HG02588 (cell line): ENCODE results near the gene ASB4.
A peak's percentile ranks its signal among the peaks of the same experiment; 100 is the strongest.
"Not testable (repeated sequence)": the region's sequence is repeated elsewhere in the genome, so short reads cannot be mapped to it uniquely, and the experiment has no call there.

Experiments used
- ATAC-seq: cut with Tn5 transposase; IDR thresholded peaks from one replicate; pipeline ENCODE4 v1.9.1; 2021; ENCODE audit warnings: mild to moderate bottlenecking, moderate library complexity; ENCODE audit not compliant: unreplicated experiment

ASB4 gene, protein sequence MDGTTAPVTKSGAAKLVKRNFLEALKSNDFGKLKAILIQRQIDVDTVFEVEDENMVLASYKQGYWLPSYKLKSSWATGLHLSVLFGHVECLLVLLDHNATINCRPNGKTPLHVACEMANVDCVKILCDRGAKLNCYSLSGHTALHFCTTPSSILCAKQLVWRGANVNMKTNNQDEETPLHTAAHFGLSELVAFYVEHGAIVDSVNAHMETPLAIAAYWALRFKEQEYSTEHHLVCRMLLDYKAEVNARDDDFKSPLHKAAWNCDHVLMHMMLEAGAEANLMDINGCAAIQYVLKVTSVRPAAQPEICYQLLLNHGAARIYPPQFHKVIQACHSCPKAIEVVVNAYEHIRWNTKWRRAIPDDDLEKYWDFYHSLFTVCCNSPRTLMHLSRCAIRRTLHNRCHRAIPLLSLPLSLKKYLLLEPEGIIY

DNA sequence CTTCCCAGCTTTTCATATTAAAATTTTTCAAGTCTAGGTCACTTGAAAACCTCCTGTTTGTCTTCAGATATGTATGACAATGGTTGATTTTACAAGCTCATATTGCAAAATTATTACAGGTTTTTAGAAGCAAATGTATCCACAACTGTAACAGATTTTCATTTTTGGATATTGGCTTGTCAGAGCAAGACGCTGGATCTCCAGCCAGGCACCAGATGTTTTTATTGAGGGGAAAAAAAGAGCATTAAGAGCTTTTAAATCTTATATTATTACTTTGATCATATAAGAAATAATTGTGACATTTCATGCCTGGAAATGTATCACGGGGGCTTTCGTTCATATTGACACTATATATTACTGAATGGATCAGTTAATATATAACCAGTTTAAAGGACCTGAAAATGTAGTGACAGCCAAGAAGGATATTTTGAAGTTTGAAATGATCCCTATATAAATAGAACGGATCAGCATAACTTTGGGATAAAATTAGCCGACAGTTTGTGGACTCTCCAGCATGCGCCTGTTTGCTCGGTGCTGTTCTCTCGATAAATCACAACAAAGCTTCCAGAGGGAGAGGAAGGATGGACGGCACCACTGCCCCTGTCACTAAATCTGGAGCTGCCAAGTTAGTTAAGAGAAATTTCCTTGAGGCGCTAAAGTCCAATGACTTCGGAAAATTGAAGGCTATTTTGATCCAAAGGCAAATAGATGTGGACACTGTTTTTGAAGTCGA, at the start of gene ASB4:
TSS of gene ASB4 (plus strand) at position 553 of the 733 bp plus-strand sequence. CDS start at position 582, 29 bp downstream.
- no peak for ATAC-seq

DNA sequence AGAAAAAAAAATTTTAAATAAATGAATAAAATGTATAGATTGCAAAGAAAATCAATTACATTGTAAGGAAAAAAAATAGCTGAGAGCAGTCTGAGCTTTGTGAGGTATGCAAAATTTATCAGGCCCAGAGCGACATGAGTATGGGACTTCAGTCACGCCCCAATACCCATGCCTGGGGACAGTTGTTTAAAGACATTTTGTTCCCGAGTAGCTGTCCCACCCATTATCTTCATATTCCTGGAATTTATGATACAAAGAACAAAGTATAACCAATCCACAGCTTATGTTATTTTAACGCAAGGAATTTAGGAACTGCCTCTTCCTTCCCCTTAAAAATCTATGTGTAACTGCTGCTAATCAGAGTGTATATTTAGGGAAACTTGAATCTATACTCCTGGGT, 49.3 kb upstream of the ASB4 start:
- no peak for ATAC-seq

DNA sequence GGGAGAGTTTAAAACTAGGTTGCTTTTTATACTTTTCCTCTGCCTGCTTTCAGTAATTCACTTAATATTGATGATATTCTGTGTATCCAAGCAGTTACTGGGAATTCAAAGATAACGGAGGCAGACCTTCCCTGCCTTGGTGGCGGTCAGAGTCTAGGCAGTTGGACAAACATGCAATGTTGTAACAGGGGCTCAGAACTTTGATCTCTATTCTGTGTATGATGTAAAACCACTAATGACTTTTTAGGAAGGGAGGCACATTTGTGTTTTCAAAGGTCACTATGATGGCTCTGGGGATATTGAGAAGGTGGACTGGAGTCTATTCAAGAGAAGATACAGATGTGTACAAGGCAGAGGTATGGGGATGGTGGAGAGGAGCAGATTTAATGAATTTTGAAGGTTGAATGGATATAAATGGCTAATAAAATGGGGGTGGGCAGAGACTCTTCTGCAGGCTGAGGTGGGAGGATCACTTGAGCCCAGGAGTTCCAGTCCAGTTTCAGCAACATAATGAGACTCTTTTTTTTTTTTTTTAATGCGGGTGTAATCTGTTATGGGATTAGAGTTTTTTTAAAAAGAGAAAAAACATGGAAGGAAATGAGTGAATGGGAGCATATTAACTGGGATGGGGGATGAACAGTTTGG, 45.2 kb upstream of the ASB4 start:
- ATAC-seq = no peak

DNA sequence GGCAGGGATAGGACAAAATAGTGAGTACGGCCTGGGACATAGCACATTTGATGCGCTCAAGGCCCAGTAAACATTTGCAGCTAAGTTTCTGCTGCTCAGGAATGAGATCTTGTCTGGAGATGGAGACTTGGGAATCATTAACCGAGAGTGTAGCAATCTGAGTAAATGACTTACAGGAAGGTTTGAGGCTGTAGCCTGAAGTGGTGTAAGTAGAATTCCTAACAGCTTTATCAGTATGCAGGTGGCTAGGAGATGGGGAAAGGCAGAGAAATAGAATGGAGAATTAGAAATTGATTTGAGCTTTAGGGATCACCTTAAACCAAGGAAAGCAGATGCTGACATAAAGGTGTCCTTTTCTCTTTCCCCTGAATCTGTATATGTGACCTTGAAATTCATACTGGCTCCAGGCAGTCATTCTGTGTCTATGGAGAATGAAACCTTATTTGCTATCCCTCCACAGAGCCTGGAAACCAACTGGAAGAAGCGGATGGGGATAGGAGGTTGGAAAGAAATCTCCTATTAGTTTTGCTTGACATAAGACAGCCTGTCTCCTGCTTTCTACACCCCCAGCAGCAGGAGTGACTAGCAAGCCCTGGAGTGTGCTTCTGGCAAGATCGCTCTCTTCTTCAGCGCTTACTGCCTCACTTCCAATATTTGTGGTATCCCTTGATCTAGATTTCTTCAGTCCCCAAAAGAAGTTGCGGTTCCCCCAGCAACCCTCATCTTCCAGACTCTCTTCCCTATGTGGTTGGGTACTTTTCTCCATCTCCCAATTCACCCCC, 44.5 kb upstream of the ASB4 start:
- no peak for ATAC-seq

DNA sequence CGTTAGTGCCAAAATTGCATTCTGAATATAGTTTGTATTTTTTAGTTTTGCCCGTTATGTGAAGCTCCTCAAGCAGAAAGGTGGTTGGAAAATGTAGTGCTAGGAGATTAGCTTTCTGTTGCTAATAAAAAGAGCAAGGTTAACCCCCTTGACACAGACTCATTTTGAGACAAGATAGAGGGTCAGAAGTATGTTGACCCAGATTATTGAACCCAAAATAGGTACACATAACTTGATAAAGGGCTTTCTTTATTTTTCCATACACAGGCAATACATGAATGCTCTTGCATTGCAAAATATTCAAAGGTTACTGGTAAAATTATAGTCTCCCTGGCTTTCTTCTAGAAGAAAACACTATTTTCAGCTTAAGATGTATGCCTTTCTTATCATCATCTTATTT, 40.9 kb upstream of the ASB4 start:
- no peak for ATAC-seq

DNA sequence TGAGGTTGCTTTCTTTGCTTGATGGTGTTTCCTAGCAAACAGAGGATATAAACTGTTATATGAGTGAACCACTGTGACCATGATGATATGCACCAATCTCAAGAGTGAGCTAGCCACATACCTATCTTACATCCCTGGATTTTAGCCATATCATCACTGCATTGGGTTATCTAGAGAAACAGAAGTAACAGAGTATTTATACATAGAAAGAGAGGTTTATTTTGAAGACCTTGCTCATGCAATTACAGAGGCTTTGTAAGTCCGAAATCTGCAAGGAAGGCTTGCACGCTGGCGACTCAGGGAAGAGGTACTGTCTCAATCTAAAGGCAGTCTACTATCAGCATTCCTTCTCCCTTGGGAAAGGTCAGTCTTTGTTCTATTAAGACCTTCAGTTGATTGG, 39.1 kb upstream of the ASB4 start:
- ATAC-seq = no peak

DNA sequence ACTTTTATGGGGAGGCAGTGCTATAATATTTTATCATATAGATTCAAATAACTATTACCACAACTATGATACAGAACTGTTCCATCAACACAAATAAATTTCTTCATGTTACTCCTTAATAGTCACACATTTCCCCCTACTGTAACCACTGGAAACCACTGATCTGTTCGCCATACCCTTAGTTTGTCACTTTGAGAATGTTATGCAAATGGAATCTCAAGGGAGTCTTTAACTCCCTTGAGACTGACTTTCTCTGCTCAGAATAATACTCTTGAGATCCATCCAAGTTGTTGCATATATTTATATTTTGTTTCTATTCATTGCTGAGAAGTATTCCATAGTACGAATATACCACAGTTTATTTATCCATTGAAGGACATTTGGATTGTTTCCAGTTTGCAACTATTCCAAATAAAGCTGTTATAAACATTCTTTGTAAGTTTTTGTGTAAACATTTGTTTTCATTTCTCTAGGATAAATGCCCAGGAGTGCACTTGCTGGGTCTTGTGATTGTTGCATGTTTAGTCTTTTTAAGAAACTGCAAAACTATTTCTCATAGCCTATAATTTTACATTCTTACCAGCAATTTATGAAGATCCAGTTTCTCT, 31.2 kb upstream of the ASB4 start:
- ATAC-seq = no peak

DNA sequence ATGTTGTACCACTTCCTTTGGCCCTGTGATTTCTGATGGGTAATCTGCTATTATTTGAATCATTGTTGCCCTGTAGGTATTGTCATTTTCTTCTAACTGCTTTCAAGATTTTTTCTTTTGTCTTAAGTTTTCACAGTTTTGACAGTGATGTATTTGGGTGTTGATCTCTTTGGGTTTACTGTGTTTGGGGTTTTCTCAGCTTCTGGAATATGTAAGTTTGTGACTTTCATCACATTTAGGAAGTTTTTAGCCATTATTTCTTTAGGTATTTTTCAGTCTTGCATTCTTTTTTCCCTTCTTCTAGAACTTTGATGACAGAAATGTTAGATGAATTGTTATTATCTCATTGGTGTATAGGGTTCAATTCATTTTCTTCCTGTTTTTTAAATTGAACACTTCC, 27.8 kb upstream of the ASB4 start:
- no peak for ATAC-seq

DNA sequence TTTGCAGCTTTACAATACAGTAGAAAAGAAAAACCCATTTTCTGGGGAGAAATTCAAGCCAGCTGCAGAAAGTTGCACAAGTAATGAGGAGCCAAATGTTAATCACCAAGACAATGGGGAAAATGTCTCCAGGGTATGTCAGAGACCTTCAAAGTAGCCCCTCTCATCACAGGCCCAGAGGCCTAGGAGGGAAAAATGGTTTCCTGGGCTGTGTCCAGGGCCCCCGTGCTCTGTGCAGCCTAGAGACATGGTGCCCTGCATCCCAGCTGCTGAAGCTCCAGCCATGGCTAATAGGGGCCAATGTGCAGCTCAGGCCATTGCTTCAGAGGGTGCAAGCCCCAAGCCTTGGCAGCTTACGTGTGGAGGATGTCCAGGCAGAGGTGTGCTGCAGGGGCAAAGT, 25.1 kb upstream of the ASB4 start:
- ATAC-seq = not testable (repeated sequence)

DNA sequence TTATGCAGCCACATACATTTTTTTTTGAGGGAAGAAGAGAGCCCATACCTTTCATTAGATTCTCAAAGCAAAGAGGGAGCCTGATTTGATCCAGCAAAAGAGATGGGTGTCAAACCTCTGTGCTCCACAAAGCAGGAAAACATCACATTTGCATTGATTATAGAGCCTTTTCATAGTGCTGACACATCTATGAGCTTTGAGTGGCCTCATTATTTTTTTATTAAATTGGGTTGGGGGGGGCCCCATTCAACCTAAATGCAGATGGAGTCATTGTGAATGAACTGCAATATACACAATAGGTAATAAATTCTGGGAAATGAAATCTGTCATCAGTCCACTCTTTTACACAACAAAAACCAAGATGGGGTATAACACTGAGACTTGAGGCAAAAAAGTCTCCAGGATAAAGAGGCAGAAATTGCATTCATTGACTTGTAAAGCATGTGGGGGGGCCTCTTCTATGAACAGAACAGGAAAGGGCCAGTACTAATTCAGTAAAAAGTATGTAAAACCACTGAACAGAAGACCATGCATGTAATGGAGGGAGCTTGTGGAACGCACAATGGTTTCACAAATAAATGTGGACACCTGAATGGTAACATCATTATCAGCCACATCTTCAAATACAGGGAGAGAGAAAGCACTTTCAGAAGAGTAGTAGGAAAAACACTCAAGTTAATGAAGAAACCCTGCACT, 17.7 kb upstream of the ASB4 start:
- ATAC-seq = no peak

DNA sequence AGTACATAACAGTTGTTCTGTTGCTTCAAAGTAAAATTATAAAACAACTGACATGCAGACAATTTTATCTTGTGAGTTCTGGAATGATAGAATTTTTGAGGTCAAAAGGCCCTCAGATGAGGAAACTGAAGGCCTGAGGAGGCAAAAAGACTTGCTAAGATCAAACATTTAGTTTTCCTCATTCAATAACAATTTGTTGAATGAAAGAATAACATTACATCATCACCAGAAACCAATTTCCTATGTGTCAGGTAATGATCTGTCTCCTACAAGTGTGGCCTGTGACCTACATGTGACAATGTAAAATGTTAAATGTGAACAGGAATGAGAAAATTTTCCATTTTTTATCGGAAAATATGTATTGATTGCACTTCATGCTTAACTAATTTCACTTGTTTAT, 16.6 kb upstream of the ASB4 start:
- ATAC-seq = no peak

DNA sequence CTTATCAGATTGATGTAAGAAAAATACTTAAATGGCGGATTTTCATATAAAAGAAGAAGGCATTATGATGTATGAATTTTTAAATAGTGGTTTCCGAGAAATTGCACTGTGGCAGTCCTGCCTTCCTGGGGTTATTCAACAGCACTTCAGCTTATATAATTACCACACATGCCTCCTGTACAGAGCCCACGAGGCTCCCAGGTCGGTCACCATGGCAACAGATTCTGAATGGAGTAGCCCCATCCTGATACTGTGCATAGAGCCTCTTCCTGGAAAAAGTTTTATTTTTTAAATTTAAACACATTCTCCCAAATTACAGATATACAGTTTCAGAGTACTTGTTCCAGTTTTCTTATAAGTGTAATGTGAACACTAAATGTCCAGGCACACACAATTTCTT, 15.9 kb upstream of the ASB4 start:
- no peak for ATAC-seq

DNA sequence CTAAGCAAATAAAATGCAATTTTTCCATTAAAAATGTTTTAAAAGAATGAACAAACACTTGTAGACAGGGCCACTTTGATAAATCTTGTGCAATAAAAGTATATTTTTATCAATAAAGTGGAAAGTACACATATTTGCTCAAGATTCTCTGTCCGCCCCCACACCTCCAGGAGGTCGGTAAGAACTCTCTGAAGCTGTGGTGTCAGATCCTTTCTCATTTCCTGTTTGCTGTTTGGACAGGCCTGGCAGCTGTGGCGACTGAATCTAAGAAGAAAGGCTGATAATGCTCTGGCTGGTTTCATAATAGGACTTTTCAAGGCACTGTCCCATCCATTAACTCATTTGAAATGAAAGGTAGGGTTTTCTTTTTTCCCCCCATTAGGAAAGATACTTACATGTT, 15.3 kb upstream of the ASB4 start:
- peak; percentile 98 for ATAC-seq

DNA sequence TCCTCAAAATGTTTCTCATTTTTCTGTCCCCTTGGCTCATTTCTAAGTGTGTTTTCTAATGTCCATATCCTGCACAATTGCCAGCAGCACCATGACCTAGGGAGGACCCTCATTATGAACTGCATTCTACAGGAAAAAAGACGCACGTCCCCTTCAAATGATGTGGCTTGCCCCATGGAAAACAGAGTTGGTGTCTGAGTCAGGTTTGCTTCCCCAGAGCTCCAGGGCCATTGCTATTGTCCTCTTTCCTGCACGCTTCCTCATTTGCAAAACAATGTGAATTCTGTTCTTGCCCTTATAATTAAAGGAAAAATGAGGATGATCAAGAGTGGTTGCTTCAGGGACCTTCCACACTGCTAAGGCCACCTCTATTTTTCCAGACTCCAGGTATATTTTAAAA, 14.7 kb upstream of the ASB4 start:
- ATAC-seq = no peak

DNA sequence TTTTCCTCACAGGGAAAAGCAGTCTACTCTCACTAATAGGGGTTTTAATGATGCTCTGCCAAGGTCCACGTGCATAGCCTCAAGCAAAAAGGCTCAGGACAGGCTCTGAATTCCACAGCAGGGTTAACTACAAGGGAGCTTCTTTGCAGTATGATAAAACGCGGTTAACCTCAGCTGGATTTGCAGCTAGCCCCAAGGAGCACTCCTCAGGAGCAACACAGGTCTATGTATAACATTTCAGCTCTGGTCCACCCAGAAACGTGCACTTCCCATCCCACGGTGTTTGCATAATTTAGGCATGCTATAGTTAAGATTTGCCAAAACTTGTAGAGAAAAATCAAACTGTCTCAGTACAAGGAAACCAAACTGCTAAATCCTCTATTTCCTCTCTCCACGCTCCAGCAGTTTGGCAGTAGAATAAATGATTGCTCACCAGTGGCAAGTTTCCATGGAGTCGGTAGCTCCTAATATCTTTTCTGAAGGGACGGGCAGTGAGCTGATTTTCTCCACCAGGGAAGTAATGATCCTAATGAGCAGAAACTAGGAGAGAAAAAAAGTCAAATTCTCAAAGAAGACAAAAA, 13.1 kb upstream of the ASB4 start:
- no peak for ATAC-seq

DNA sequence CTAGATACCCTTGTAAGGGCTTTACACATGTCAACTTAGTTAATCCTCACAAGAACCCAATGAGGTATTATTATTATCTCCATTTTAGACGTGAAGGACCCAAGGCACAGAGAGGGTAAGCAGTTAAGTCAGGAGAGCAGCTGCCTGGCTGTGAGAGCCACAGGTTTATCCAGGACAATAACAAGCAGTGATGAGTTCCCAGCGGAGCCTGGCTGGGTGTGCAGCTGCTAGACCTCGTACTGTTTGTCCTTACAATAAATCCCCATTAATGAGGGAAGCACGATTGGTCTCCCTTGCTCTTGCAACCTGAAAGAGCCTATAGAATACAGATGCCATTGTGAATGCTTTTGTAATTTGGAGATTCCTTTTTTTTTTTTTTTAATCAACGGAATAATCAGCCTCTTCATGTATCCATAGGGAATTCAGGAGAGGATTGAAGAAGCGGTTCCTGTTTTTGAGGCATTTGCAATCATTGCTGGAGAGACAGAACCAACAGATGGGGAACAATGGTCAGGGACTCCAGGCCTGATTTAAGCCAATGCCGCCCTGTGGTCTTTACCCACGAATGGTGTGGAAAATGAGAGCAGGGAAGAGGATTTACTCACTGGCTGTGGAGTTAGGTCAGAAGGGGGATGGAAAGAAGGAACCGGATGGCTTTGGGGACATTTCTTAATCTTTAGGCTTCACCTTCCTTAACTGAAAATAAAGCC, 12.3 kb upstream of the ASB4 start:
- no peak for ATAC-seq

DNA sequence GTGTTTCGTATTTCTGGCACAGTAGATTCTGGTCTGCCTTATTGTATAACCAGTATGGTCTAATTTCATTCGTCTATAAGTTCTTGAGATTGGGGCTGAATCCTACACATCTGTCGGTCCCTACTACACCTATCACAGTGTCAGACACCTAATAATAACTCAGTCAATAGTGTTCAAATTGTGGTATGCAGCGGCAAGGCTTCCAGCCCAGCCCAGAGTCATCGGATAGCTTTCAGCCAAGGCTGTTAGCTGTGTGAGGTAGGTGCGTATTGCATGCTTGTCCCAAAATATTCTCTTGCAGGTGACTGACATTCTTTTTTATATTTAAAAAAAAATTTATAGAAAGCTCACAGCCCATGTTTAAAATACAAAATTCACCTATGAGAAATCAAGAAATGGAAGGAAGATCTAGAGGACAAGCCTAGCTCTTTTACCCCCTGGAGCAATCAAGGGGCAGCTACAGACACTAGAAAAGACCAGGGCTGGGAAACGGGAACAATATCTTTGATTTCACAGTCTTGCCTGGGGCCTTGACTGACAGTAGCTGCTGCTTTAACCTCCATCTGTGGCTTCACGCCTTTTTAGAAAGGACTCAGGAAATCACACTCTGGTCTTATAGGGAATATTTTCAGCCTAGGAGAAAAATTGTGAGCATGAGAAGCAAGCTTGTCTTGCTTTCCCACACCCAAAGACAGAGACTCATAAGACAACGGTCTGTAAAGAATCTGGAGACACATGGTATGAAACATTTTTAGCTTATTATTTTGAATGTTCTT, 9.5 kb upstream of the ASB4 start:
- no peak for ATAC-seq

DNA sequence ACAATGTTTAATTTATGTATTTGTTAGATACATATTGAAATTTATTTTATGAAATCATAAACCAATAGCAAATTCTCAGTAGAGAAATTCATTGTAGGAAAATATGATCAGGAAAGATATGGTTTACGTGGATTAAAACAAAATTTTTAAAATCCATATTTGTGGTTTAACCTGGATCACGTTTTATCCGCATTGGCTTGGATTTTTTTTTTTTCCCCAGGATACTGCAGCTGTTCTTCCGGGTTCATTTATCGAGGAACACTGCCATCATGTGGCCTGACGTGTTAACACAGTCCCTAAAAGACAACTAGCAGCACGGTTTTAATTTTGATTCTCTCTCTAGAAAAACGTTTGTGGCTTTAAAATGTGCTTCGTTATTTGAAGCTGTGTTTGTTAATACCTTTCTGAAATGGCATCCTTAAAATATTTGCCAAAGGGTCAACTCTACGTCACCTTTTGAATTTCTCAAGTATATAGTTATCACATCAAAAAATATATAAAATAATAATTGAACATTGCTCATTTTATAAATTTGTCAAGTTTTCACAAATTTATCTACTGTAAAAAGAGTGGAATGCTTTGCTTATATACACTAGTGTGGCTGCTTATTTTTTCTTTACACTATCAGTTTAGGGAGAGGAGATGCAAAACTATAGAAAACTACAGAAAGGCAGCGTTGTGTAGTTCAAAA, 8.7 kb upstream of the ASB4 start:
- peak; percentile 66 for ATAC-seq
